Neuronal stem cell (in vitro differentiated cells): ENCODE measurements around the gene RRAD.
A peak's percentile ranks its signal among the peaks of the same experiment; 100 is the strongest.

Experiments
- DNase-seq: peaks from one replicate; pipeline ENCODE4 v3.0.0-alpha.2; 2013; ENCODE audit warnings: low spot score
- H2AFZ ChIP-seq: one replicate; pipeline ENCODE4 v1.6.1; 2013; ENCODE audit warnings: mild to moderate bottlenecking, low read length, inconsistent platforms
- H2AK5ac ChIP-seq: 2 replicates; pipeline ENCODE4 v1.6.1; 2013; ENCODE audit warnings: low read depth, mild to moderate bottlenecking, inconsistent platforms, low read length, moderate library complexity, mixed read lengths
- H2BK120ac ChIP-seq: 2 replicates; pipeline ENCODE4 v1.6.1; 2013; ENCODE audit warnings: low read depth, mild to moderate bottlenecking, inconsistent platforms, low read length, moderate library complexity, mixed read lengths
- H2BK12ac ChIP-seq: one replicate; pipeline ENCODE4 v1.6.1; 2013; ENCODE audit warnings: low read length, inconsistent platforms
- H2BK15ac ChIP-seq: 2 replicates; pipeline ENCODE4 v1.6.1; 2013; ENCODE audit warnings: mild to moderate bottlenecking, low read length, inconsistent platforms, mixed read lengths
- H2BK5ac ChIP-seq: one replicate; pipeline ENCODE4 v1.6.1; 2013; ENCODE audit warnings: inconsistent platforms, mild to moderate bottlenecking, low read length, moderate library complexity
- H3K14ac ChIP-seq: one replicate; pipeline ENCODE4 v1.6.1; 2013; ENCODE audit warnings: low read length, inconsistent platforms
- H3K18ac ChIP-seq: 2 replicates; pipeline ENCODE4 v1.6.1; 2013; ENCODE audit warnings: low read length, inconsistent platforms
- H3K23ac ChIP-seq: 2 replicates; pipeline ENCODE4 v1.6.1; 2013; ENCODE audit warnings: low read depth, mild to moderate bottlenecking, mixed read lengths, low read length, inconsistent platforms; ENCODE audit not compliant: poor library complexity
- H3K27ac ChIP-seq: replicated peaks from 3 replicates; pipeline ENCODE4 v1.5.1; 2013; ENCODE audit warnings: low read length, inconsistent platforms
- H3K27me3 ChIP-seq, 3 experiments: 2 replicates each; pipeline ENCODE4 v1.6.1; 2013; ENCODE audit warnings: low read length in 3 of 3, mild to moderate bottlenecking in 2 of 3, inconsistent platforms in 1 of 3, low read depth in 1 of 3, mixed read lengths in 1 of 3, moderate library complexity in 1 of 3; ENCODE audit not compliant: control insufficient read depth in 3 of 3, insufficient read depth in 3 of 3
- H3K36me3 ChIP-seq, 2 donors: replicated peaks in 1 of 2; 2 replicates each; pipeline ENCODE4 v1.6.1; 2013; ENCODE audit warnings: low read length in 2 of 2; ENCODE audit not compliant: control insufficient read depth in 2 of 2, insufficient read depth in 2 of 2
- H3K4ac ChIP-seq: 2 replicates; pipeline ENCODE4 v1.6.1; 2013; ENCODE audit warnings: inconsistent platforms, mild to moderate bottlenecking, low read length, moderate library complexity
- H3K4me1 ChIP-seq, 2 donors: 1 replicate in 1 of 2; 2 replicates in 1 of 2; pipeline ENCODE4 v1.6.1; 2013; ENCODE audit warnings: low read length in 2 of 2, low read depth in 1 of 2; ENCODE audit not compliant: control insufficient read depth in 2 of 2, insufficient read depth in 1 of 2
- H3K4me2 ChIP-seq: one replicate; pipeline ENCODE4 v1.6.1; 2013; ENCODE audit warnings: mild to moderate bottlenecking, low read length, inconsistent platforms; ENCODE audit not compliant: insufficient read depth, poor library complexity, severe bottlenecking
- H3K4me3 ChIP-seq, 2 donors: 2 replicates each; pipeline ENCODE4 v1.5.1; 2013; ENCODE audit warnings: low read length in 2 of 2, mild to moderate bottlenecking in 2 of 2, inconsistent platforms in 1 of 2, moderate library complexity in 1 of 2
- H3K79me1 ChIP-seq: one replicate; pipeline ENCODE4 v1.6.1; 2013; ENCODE audit warnings: low read depth, mild to moderate bottlenecking, inconsistent platforms, low read length, moderate library complexity
- H3K9ac ChIP-seq: one replicate; pipeline ENCODE4 v1.6.1; 2013; ENCODE audit warnings: mild to moderate bottlenecking, low read depth, low read length, inconsistent platforms; ENCODE audit not compliant: poor library complexity
- H3K9me3 ChIP-seq, 2 donors: replicated peaks in 1 of 2; 2 replicates each; pipeline versions ENCODE3 to v1.6.1; 2013; ENCODE audit warnings: low read length in 2 of 2, mild to moderate bottlenecking in 2 of 2, inconsistent platforms in 1 of 2, low read depth in 1 of 2, mixed read lengths in 1 of 2, moderate library complexity in 1 of 2; ENCODE audit not compliant: control insufficient read depth in 2 of 2, insufficient read depth in 1 of 2
- H4K8ac ChIP-seq: one replicate; pipeline ENCODE4 v1.6.1; 2013; ENCODE audit warnings: low read depth, mild to moderate bottlenecking, inconsistent platforms, low read length, moderate library complexity
- H4K91ac ChIP-seq: one replicate; pipeline ENCODE4 v1.6.1; 2013; ENCODE audit warnings: low read length, low read depth, mild to moderate bottlenecking, inconsistent platforms; ENCODE audit not compliant: poor library complexity
- WGBS, 2 donors: extraction: QIAGEN DNeasy Blood & Tissue Kit; methylation state at CpG; one replicate each; pipeline ENCODE4 v1.1.7; 2013; ENCODE audit warnings: missing lambda C conversion rate in 2 of 2, mixed read lengths in 1 of 2; ENCODE audit not compliant: insufficient read length in 2 of 2, insufficient replicate concordance in 1 of 2; ENCODE audit errors: extremely low coverage in 2 of 2; 5-methylcytosine and 5-hydroxymethylcytosine counted together

The RRAD gene

GRCh38 chr16:66932076-66932475 lies 6.7 kb upstream of the RRAD start:
- no peak overlapping the region for H2BK120ac ChIP-seq
- peaks cover 2 to 24% of the 10 kb centered on the region in 2 donors for H3K36me3 ChIP-seq
- H3K4ac ChIP-seq: no peak overlapping the region
- peaks cover 16% of the 10 kb centered on the region for H3K79me1 ChIP-seq
- H3K27ac ChIP-seq: no peak overlapping the region
- no peak overlapping the region for H2BK12ac ChIP-seq
- no peak overlapping the region for H3K4me2 ChIP-seq
- H2BK15ac ChIP-seq: no peak overlapping the region
- no peak overlapping the region for H4K8ac ChIP-seq
- peak overlapping the region in 1 of 2 donors; percentile 99 for H3K4me3 ChIP-seq
- WGBS, 2 donors: no CpG with 5 or more reads among the region's 4 CpGs
- no peak overlapping the region for H3K23ac ChIP-seq
- H3K18ac ChIP-seq: no peak overlapping the region
- H2BK5ac ChIP-seq: no peak overlapping the region
- no peak for DNase-seq
- H3K9ac ChIP-seq: no peak overlapping the region
- peaks cover 9 to 17% of the 10 kb centered on the region in 2 donors for H3K4me1 ChIP-seq
- H2AFZ ChIP-seq: no peak overlapping the region
- H4K91ac ChIP-seq: no peak overlapping the region
- no peak overlapping the region for H2AK5ac ChIP-seq
- no peak overlapping the region for H3K14ac ChIP-seq
- no peaks in the 10 kb centered on the region for H3K27me3 ChIP-seq
- H3K9me3 ChIP-seq: no peaks in the 10 kb centered on the region

DNA sequence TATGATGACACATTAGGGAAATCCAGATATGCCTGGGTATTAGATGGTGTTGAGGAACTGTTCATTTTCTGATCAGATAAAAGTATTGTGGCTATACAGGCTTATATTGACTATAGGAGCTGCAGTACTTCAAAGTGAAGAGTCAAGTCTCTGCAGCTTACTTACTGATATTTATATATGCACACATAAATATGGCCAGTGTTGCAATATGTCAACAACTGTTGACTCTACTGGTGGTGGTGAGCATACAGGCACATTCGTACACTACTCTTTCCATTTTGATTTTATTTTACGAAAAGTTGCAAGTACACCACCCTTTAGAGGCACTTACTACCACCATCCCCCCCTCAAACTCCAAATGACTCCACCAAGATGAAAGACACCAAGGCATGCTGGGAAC lies 6.3 kb upstream of the RRAD start:
- no peak for DNase-seq
- Histone ChIP-seq H3K79me1 (peaks cover 16% of the 10 kb centered on the region), H3K4me3 (no peak overlapping the region), H2BK120ac (no peak overlapping the region), H2AK5ac (no peak overlapping the region), H3K4ac (no peak overlapping the region), H3K23ac (no peak overlapping the region), H2BK5ac (no peak overlapping the region), H3K36me3 (peaks cover 2 to 20% of the 10 kb centered on the region in 2 donors), H3K9me3 (no peaks in the 10 kb centered on the region), H4K8ac (no peak overlapping the region), H3K27me3 (peaks cover 0 to 2% (median 1%) of the 10 kb centered on the region in 3 experiments), H2AFZ (no peak overlapping the region), H3K9ac (no peak overlapping the region), H3K14ac (no peak overlapping the region), H2BK12ac (no peak overlapping the region), H3K27ac (no peak overlapping the region), H3K4me2 (no peak overlapping the region), H3K18ac (no peak overlapping the region), H4K91ac (no peak overlapping the region), H2BK15ac (no peak overlapping the region), H3K4me1 (peaks cover 9 to 21% of the 10 kb centered on the region in 2 donors)
- WGBS, 2 donors: no CpG with 5 or more reads among the region's 2 CpGs

GRCh38 chr16:66930189-66930588 lies 4.9 kb upstream of the RRAD start:
- H3K4me1 ChIP-seq: peaks cover 6 to 31% of the 10 kb centered on the region in 2 donors
- no peak overlapping the region for H3K27ac ChIP-seq
- WGBS, 2 donors: no CpG with 5 or more reads among the region's 4 CpGs
- H3K9ac ChIP-seq: no peak overlapping the region
- no peak overlapping the region for H2AFZ ChIP-seq
- no peak overlapping the region for H4K91ac ChIP-seq
- no peak overlapping the region for H3K18ac ChIP-seq
- H3K4me2 ChIP-seq: no peak overlapping the region
- no peak overlapping the region for H4K8ac ChIP-seq
- no peak overlapping the region for H2BK120ac ChIP-seq
- no peak overlapping the region for H2AK5ac ChIP-seq
- H3K14ac ChIP-seq: no peak overlapping the region
- no peak overlapping the region for H3K4me3 ChIP-seq
- no peak overlapping the region for H2BK5ac ChIP-seq
- DNase-seq: no peak
- H2BK15ac ChIP-seq: no peak overlapping the region
- H3K4ac ChIP-seq: no peak overlapping the region
- H2BK12ac ChIP-seq: no peak overlapping the region
- H3K79me1 ChIP-seq: peaks cover 11% of the 10 kb centered on the region
- H3K9me3 ChIP-seq: no peaks in the 10 kb centered on the region
- H3K36me3 ChIP-seq: peaks cover 2 to 12% of the 10 kb centered on the region in 2 donors
- no peak overlapping the region for H3K23ac ChIP-seq
- peaks cover 2 to 16% (median 16%) of the 10 kb centered on the region in 3 experiments for H3K27me3 ChIP-seq

DNA sequence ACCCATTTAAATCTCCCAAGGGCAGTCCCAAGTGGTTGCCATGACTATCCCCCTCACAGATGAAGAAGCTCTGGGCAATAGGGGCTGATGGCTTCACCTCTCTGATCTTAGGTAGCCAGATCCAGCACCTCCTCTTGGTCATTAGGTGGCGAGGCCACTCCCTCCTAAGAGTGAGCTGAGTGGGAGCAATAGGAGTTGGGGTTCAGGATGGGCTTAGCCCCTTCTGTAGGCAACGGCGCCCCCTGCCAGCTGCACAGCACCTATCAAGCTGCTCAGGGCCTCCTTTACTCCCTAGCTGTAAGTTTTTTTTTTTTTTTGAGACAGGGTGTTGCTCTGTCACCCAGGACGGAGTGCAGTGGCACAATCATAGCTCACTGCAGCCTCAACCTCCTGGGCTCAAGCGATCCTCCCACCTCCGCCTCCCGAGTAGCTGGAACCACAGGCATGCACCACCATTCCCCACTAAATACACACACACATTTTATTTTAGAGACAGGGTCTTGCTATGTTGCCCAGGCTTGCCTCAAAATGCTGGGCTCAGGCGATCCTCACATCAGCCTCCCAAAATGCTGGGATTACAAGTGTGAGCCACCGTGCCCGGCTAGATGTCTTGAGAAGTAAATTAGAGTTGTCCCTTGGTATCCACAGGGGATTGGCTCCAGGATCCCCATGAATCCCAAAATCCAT lies 3.5 kb upstream of the RRAD start:
- Histone ChIP-seq H3K79me1 (peaks cover 5% of the 10 kb centered on the region), H4K91ac (no peak overlapping the region), H2BK120ac (no peak overlapping the region), H2AK5ac (no peak overlapping the region), H3K4me3 (no peak overlapping the region), H3K4me2 (no peak overlapping the region), H3K27ac (no peak overlapping the region), H3K18ac (no peak overlapping the region), H2BK12ac (no peak overlapping the region), H3K9me3 (no peaks in the 10 kb centered on the region), H3K4ac (no peak overlapping the region), H2BK5ac (no peak overlapping the region), H2BK15ac (no peak overlapping the region), H3K27me3 (peaks cover 12 to 30% (median 29%) of the 10 kb centered on the region in 3 experiments), H4K8ac (no peak overlapping the region), H3K36me3 (peaks cover 2 to 12% of the 10 kb centered on the region in 2 donors), H3K9ac (no peak overlapping the region), H2AFZ (no peak overlapping the region), H3K4me1 (peaks cover 6 to 32% of the 10 kb centered on the region in 2 donors), H3K23ac (no peak overlapping the region), H3K14ac (no peak overlapping the region)
- WGBS, 2 donors: no CpG with 5 or more reads among the region's 10 CpGs
- no peak for DNase-seq
